ENCODE results near the gene NAALADL2.
"Not testable (repeated sequence)": the region's sequence is repeated elsewhere in the genome, so short reads cannot be mapped to it uniquely, and the experiment has no call there.

NAALADL2 gene

GRCh38 chr3:175161291-175161690 lies 302.2 kb downstream of the NAALADL2 start:
- ATAC-seq (replicated peaks) (no peak), DNase-seq (no peak)
- H3K9me3 Mint-ChIP-seq: peaks cover 0 to 4% of the 10 kb centered on the region in 2 donors
- H3K27ac Mint-ChIP-seq: no peak overlapping the region
- H3K4me3 Mint-ChIP-seq: no peak overlapping the region
- no peaks in the 10 kb centered on the region for H3K27me3 Mint-ChIP-seq
- no peaks in the 10 kb centered on the region for H3K4me1 Mint-ChIP-seq (ENCODE audit: low read depth in 2 of 2)
- no peaks in the 10 kb centered on the region for H3K36me3 Mint-ChIP-seq (ENCODE audit: insufficient read depth)

GRCh38 chr3:175163686-175164085 lies 304.6 kb downstream of the NAALADL2 start:
- ATAC-seq (replicated peaks): no peak
- H3K27ac Mint-ChIP-seq: no peak overlapping the region
- H3K4me1 Mint-ChIP-seq (ENCODE audit: low read depth in 2 of 2): no peaks in the 10 kb centered on the region
- no peak overlapping the region for H3K4me3 Mint-ChIP-seq
- no peak for DNase-seq
- no peaks in the 10 kb centered on the region for H3K27me3 Mint-ChIP-seq
- H3K36me3 Mint-ChIP-seq (ENCODE audit: insufficient read depth): no peaks in the 10 kb centered on the region
- H3K9me3 Mint-ChIP-seq: peaks cover 0 to 4% of the 10 kb centered on the region in 2 donors

- ATAC-seq (replicated peaks); H3K36me3 Mint-ChIP-seq (ENCODE audit: insufficient read depth); H3K9me3 Mint-ChIP-seq: not testable (repeated sequence)
Observed at GRCh38 chr3:175173117-175173516, 314.0 kb downstream of the NAALADL2 start.

GRCh38 chr3:175176556-175176955 lies 317.4 kb downstream of the NAALADL2 start:
- Mint-ChIP-seq H3K27ac (no peak overlapping the region), H3K4me1 (ENCODE audit: low read depth in 2 of 2) (no peaks in the 10 kb centered on the region), H3K27me3 (no peaks in the 10 kb centered on the region), H3K4me3 (no peak overlapping the region), H3K9me3 (peaks cover 5 to 14% of the 10 kb centered on the region in 2 donors), H3K36me3 (ENCODE audit: insufficient read depth) (no peaks in the 10 kb centered on the region)
- DNase-seq: no peak
- no peak for ATAC-seq (replicated peaks)

More at GRCh38 chr3:175173117-175173516, 314.0 kb downstream of the NAALADL2 start:
- not testable (repeated sequence) for H3K4me1 Mint-ChIP-seq (ENCODE audit: low read depth in 2 of 2); H3K27me3 Mint-ChIP-seq; H3K27ac Mint-ChIP-seq; DNase-seq; H3K4me3 Mint-ChIP-seq

- no peak overlapping the region for H3K4me3 Mint-ChIP-seq
- no peak overlapping the region for H3K27ac Mint-ChIP-seq
- ATAC-seq (replicated peaks) (no peak), DNase-seq (no peak)
- no peaks in the 10 kb centered on the region for H3K27me3 Mint-ChIP-seq
- no peaks in the 10 kb centered on the region for H3K36me3 Mint-ChIP-seq (ENCODE audit: insufficient read depth)
- peaks cover 8 to 14% of the 10 kb centered on the region in 2 donors for H3K9me3 Mint-ChIP-seq
- H3K4me1 Mint-ChIP-seq (ENCODE audit: low read depth in 2 of 2): no peaks in the 10 kb centered on the region
Observed at GRCh38 chr3:175179055-175179454, 319.9 kb downstream of the NAALADL2 start.

- H3K36me3 Mint-ChIP-seq (ENCODE audit: insufficient read depth): no peaks in the 10 kb centered on the region
- ATAC-seq (replicated peaks): no peak
- H3K27ac Mint-ChIP-seq: no peak overlapping the region
Observed at GRCh38 chr3:175184392-175184791, 325.3 kb downstream of the NAALADL2 start.

GRCh38 chr3:175185903-175186302 lies 326.8 kb downstream of the NAALADL2 start:
- ATAC-seq (replicated peaks): no peak
- peaks cover 0 to 7% of the 10 kb centered on the region in 2 donors for H3K9me3 Mint-ChIP-seq
- no peaks in the 10 kb centered on the region for H3K36me3 Mint-ChIP-seq (ENCODE audit: insufficient read depth)
- no peaks in the 10 kb centered on the region for H3K27me3 Mint-ChIP-seq
- DNase-seq: no peak
- H3K4me1 Mint-ChIP-seq (ENCODE audit: low read depth in 2 of 2): no peaks in the 10 kb centered on the region
- no peak overlapping the region for H3K27ac Mint-ChIP-seq
- no peak overlapping the region for H3K4me3 Mint-ChIP-seq

More at GRCh38 chr3:175184392-175184791, 325.3 kb downstream of the NAALADL2 start:
- DNase-seq: no peak
- Mint-ChIP-seq H3K27me3 (no peaks in the 10 kb centered on the region), H3K9me3 (peaks cover 0 to 9% of the 10 kb centered on the region in 2 donors), H3K4me1 (ENCODE audit: low read depth in 2 of 2) (no peaks in the 10 kb centered on the region), H3K4me3 (no peak overlapping the region)

- Mint-ChIP-seq H3K36me3 (ENCODE audit: insufficient read depth) (no peaks in the 10 kb centered on the region), H3K4me1 (ENCODE audit: low read depth in 2 of 2) (no peaks in the 10 kb centered on the region), H3K27ac (no peak overlapping the region), H3K9me3 (peaks cover 0 to 10% of the 10 kb centered on the region in 2 donors), H3K4me3 (no peak overlapping the region), H3K27me3 (no peaks in the 10 kb centered on the region)
- ATAC-seq (replicated peaks): no peak
- DNase-seq: no peak
Observed at GRCh38 chr3:175186511-175186910, 327.4 kb downstream of the NAALADL2 start.

- H3K9me3 Mint-ChIP-seq: peaks cover 0 to 7% of the 10 kb centered on the region in 2 donors
- H3K27me3 Mint-ChIP-seq: no peaks in the 10 kb centered on the region
- no peak overlapping the region for H3K4me3 Mint-ChIP-seq
- no peaks in the 10 kb centered on the region for H3K4me1 Mint-ChIP-seq (ENCODE audit: low read depth in 2 of 2)
- ATAC-seq (replicated peaks) (no peak), DNase-seq (no peak)
- H3K36me3 Mint-ChIP-seq (ENCODE audit: insufficient read depth): no peaks in the 10 kb centered on the region
- H3K27ac Mint-ChIP-seq: no peak overlapping the region
Observed at GRCh38 chr3:175187586-175187985, 328.5 kb downstream of the NAALADL2 start.

GRCh38 chr3:175192536-175192935 lies 333.4 kb downstream of the NAALADL2 start:
- no peak for DNase-seq
- ATAC-seq (replicated peaks): no peak
- Mint-ChIP-seq H3K4me3 (no peak overlapping the region), H3K27me3 (no peaks in the 10 kb centered on the region), H3K9me3 (peaks cover 0 to 4% of the 10 kb centered on the region in 2 donors), H3K36me3 (ENCODE audit: insufficient read depth) (no peaks in the 10 kb centered on the region), H3K4me1 (ENCODE audit: low read depth in 2 of 2) (no peaks in the 10 kb centered on the region), H3K27ac (no peak overlapping the region)

GRCh38 chr3:175193815-175194518 lies 334.8 kb downstream of the NAALADL2 start:
- no peak for ATAC-seq (replicated peaks)
- no peak overlapping the region for H3K4me3 Mint-ChIP-seq
- H3K9me3 Mint-ChIP-seq: peaks cover 0 to 4% of the 10 kb centered on the region in 2 donors
- H3K4me1 Mint-ChIP-seq (ENCODE audit: low read depth in 2 of 2): no peaks in the 10 kb centered on the region
- H3K27ac Mint-ChIP-seq: no peak overlapping the region
- no peaks in the 10 kb centered on the region for H3K27me3 Mint-ChIP-seq
- H3K36me3 Mint-ChIP-seq (ENCODE audit: insufficient read depth): no peaks in the 10 kb centered on the region
- no peak for DNase-seq

GRCh38 chr3:175198991-175199783 lies 340.1 kb downstream of the NAALADL2 start:
- no peak overlapping the region for H3K4me3 Mint-ChIP-seq

GRCh38 chr3:175199961-175200360 lies 340.8 kb downstream of the NAALADL2 start:
- Mint-ChIP-seq H3K36me3 (ENCODE audit: insufficient read depth) (no peaks in the 10 kb centered on the region), H3K27me3 (no peaks in the 10 kb centered on the region), H3K27ac (no peak overlapping the region), H3K4me1 (ENCODE audit: low read depth in 2 of 2) (no peaks in the 10 kb centered on the region), H3K9me3 (peaks cover 10 to 31% of the 10 kb centered on the region in 2 donors), H3K4me3 (no peak overlapping the region)
- no peak for DNase-seq
- no peak for ATAC-seq (replicated peaks)

More at GRCh38 chr3:175198991-175199783, 340.1 kb downstream of the NAALADL2 start:
- Mint-ChIP-seq H3K27ac (no peak overlapping the region), H3K27me3 (no peaks in the 10 kb centered on the region), H3K9me3 (peaks cover 9 to 28% of the 10 kb centered on the region in 2 donors), H3K36me3 (ENCODE audit: insufficient read depth) (no peaks in the 10 kb centered on the region), H3K4me1 (ENCODE audit: low read depth in 2 of 2) (no peaks in the 10 kb centered on the region)
- DNase-seq (no peak), ATAC-seq (replicated peaks) (no peak)
